ENCODE data around the gene DNAL4. TPM values are rescaled to one million over a fixed set of nuclear protein-coding genes. Genes with fewer than 3 reads are reported as not detected.

Gene DNAL4
- total RNA-seq, 2 experiments from 2014 or later, result 1.9 to 2.7 TPM

GRCh38 chr22:38738475-38739070 lies 55.4 kb downstream of the DNAL4 start:
- Histone ChIP-seq H3K27me3 (ENCODE audit: control insufficient read depth in 1 of 2, insufficient read depth in 2 of 2, low read length in 2 of 2) (no peaks in the 10 kb centered on the region), H3K4me3 (ENCODE audit: low read length) (no peak overlapping the region), H3K4me1 (ENCODE audit: insufficient read depth, low read length) (peaks cover 82% of the 10 kb centered on the region), H3K27ac (ENCODE audit: low read depth in 1 of 2, low read length in 2 of 2) (peak overlapping the region; percentile 3 to 19), H3K9me3 (ENCODE audit: control insufficient read depth in 1 of 2, insufficient read depth in 1 of 2, low read length in 2 of 2) (no peaks in the 10 kb centered on the region), H3K36me3 (ENCODE audit: insufficient read depth, low read length) (peaks cover 92% of the 10 kb centered on the region)
- Mint-ChIP-seq H3K36me3 (ENCODE audit: low read depth) (peaks cover 100% of the 10 kb centered on the region), H3K27me3 (no peaks in the 10 kb centered on the region), H3K4me1 (ENCODE audit: low read depth) (peaks cover 59% of the 10 kb centered on the region), H3K4me3 (peak overlapping the region; percentile 25), H3K27ac (peak overlapping the region; percentile 88), H3K9me3 (no peaks in the 10 kb centered on the region)
- DNase-seq (no peak), ATAC-seq (ENCODE audit: poor library complexity) (no peak)
- POLR2A ChIA-PET, result interaction anchor here (1.1 to 21.7 kb wide), 3 partner anchors 12 to 32 kb away, joined by 3 to 752 read pairs (median 14); partner anchors contain the start of genes GTPBP1 and SUN2
- TF ChIP-seq CTCF (IDR thresholded peaks at IDR 0.05), result no peak
- intact Hi-C loops (cut with DNase I, micrococcal nuclease), result no loop called here
- CTCF ChIA-PET, result interaction anchor here (0.6 kb wide), 1 partner anchor 265 kb away, joined by 3 read pairs; no protein-coding TSS in a partner anchor

GRCh38 chr22:38737302-38738060 lies 56.5 kb downstream of the DNAL4 start:
- Histone ChIP-seq H3K4me1 (ENCODE audit: insufficient read depth, low read length) (peaks cover 81% of the 10 kb centered on the region), H3K27ac (ENCODE audit: low read depth in 1 of 2, low read length in 2 of 2) (peak overlapping the region; percentile 20 to 34), H3K27me3 (ENCODE audit: control insufficient read depth in 1 of 2, insufficient read depth in 2 of 2, low read length in 2 of 2) (no peaks in the 10 kb centered on the region), H3K36me3 (ENCODE audit: insufficient read depth, low read length) (peaks cover 84% of the 10 kb centered on the region), H3K4me3 (ENCODE audit: low read length) (no peak overlapping the region), H3K9me3 (ENCODE audit: control insufficient read depth in 1 of 2, insufficient read depth in 1 of 2, low read length in 2 of 2) (no peaks in the 10 kb centered on the region)
- Mint-ChIP-seq H3K9me3 (no peaks in the 10 kb centered on the region), H3K4me1 (ENCODE audit: low read depth) (peaks cover 68% of the 10 kb centered on the region), H3K27me3 (no peaks in the 10 kb centered on the region), H3K27ac (peak overlapping the region; percentile 88), H3K4me3 (peak overlapping the region; percentile 56), H3K36me3 (ENCODE audit: low read depth) (peaks cover 100% of the 10 kb centered on the region)
- DNase-seq (no peak), ATAC-seq (ENCODE audit: poor library complexity) (no peak)
- ChIA-PET CTCF (interaction anchor here (0.6 kb wide), 2 partner anchors 266 to 1000 kb away, joined by 3 read pairs; no protein-coding TSS in a partner anchor), POLR2A (interaction anchor here (0.9 to 21.7 kb wide), 7 partner anchors 11 to 134 kb away, joined by 3 to 752 read pairs (median 3); partner anchors contain the start of genes CBX6, GTPBP1, JOSD1 and SUN2)
- no peak for TF ChIP-seq CTCF (IDR thresholded peaks at IDR 0.05)
- intact Hi-C loops (cut with DNase I, micrococcal nuclease), result no loop called here

- ChIA-PET CTCF (interaction anchor here (1.4 kb wide), 1 partner anchor 18 kb away, joined by 4 read pairs; no protein-coding TSS in a partner anchor), POLR2A (interaction anchor here (0.5 to 21.7 kb wide), 9 partner anchors 12 to 1370 kb away, joined by 3 to 752 read pairs (median 4); partner anchors contain the start of genes GTPBP1, JOSD1, SUN2 and TOMM22)
- Mint-ChIP-seq H3K9me3 (no peaks in the 10 kb centered on the region), H3K4me3 (peak overlapping the region; percentile 52), H3K27ac (peak overlapping the region; percentile 88), H3K27me3 (no peaks in the 10 kb centered on the region), H3K4me1 (ENCODE audit: low read depth) (peaks cover 68% of the 10 kb centered on the region), H3K36me3 (ENCODE audit: low read depth) (peaks cover 97% of the 10 kb centered on the region)
- DNase-seq (no peak), ATAC-seq (ENCODE audit: poor library complexity) (peak; percentile 20)
- Histone ChIP-seq H3K4me1 (ENCODE audit: insufficient read depth, low read length) (peaks cover 79% of the 10 kb centered on the region), H3K36me3 (ENCODE audit: insufficient read depth, low read length) (peaks cover 75% of the 10 kb centered on the region), H3K9me3 (ENCODE audit: control insufficient read depth in 1 of 2, insufficient read depth in 1 of 2, low read length in 2 of 2) (no peaks in the 10 kb centered on the region), H3K27ac (ENCODE audit: low read depth in 1 of 2, low read length in 2 of 2) (peak overlapping the region in 1 of 2 donors; percentile 43), H3K4me3 (ENCODE audit: low read length) (no peak overlapping the region), H3K27me3 (ENCODE audit: control insufficient read depth in 1 of 2, insufficient read depth in 2 of 2, low read length in 2 of 2) (no peaks in the 10 kb centered on the region)
- no peak for TF ChIP-seq CTCF (IDR thresholded peaks at IDR 0.05)
- intact Hi-C loops (cut with DNase I, micrococcal nuclease), result no loop called here
These were observed 57.7 kb downstream of the DNAL4 start for GRCh38 chr22:38736257-38736570.
